Sigmoid colon (tissue), 4 donors: ENCODE results near the gene PIWIL1.

ENCODE experiments used
- CTCF ChIP-seq, 4 experiments: fragments of 450-650 bp in 3 of 4; fragments of 200-600 bp in 1 of 4; IDR thresholded peaks; one replicate each; pipeline ENCODE4 v1.5.1; 2016 to 2019; ENCODE audit warnings: antibody characterized with exemption in 4 of 4, mild to moderate bottlenecking in 3 of 4, moderate library complexity in 2 of 4
- EP300 ChIP-seq, 4 donors: sonication (generic); formaldehyde crosslinking; IDR thresholded peaks; one replicate each; pipeline ENCODE4 v1.6.1; 2017; ENCODE audit warnings: antibody characterized with exemption in 4 of 4
- POLR2A ChIP-seq, 2 donors: fragments of 450-650 bp; IDR thresholded peaks; one replicate each; pipeline ENCODE4 v1.6.1; 2016; ENCODE audit warnings: antibody characterized with exemption in 2 of 2, mild to moderate bottlenecking in 2 of 2, moderate library complexity in 2 of 2
- POLR2AphosphoS5 ChIP-seq, 4 donors: sonication (generic); formaldehyde crosslinking; IDR thresholded peaks; one replicate each; pipeline ENCODE4 v1.6.1; 2017; ENCODE audit warnings: antibody characterized with exemption in 4 of 4

GRCh38 chr12:130418251-130418650 is 80.6 kb downstream of the PIWIL1 start:
- TF ChIP-seq CTCF (IDR thresholded peaks at IDR 0.05) (no peak), POLR2A (IDR thresholded peaks at IDR 0.05) (no peak), POLR2AphosphoS5 (IDR thresholded peaks at IDR 0.05) (no peak), EP300 (IDR thresholded peaks at IDR 0.05) (no peak)
